ENCODE results near the gene SNX21. TPM values are rescaled to one million over a fixed set of nuclear protein-coding genes. Genes with fewer than 3 reads are reported as not detected.

SNX21 gene
- total RNA-seq, 4 donors from 2014 or later, result 159 to 236 (median 203) TPM

GRCh38 chr20:45850926-45851325, 17.3 kb downstream of the SNX21 start:
- TF ChIP-seq, protein P1, sequence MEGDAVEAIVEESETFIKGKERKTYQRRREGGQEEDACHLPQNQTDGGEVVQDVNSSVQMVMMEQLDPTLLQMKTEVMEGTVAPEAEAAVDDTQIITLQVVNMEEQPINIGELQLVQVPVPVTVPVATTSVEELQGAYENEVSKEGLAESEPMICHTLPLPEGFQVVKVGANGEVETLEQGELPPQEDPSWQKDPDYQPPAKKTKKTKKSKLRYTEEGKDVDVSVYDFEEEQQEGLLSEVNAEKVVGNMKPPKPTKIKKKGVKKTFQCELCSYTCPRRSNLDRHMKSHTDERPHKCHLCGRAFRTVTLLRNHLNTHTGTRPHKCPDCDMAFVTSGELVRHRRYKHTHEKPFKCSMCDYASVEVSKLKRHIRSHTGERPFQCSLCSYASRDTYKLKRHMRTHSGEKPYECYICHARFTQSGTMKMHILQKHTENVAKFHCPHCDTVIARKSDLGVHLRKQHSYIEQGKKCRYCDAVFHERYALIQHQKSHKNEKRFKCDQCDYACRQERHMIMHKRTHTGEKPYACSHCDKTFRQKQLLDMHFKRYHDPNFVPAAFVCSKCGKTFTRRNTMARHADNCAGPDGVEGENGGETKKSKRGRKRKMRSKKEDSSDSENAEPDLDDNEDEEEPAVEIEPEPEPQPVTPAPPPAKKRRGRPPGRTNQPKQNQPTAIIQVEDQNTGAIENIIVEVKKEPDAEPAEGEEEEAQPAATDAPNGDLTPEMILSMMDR (IDR thresholded peaks at IDR 0.05), result no peak
- no peak for TF ChIP-seq POLR2A (IDR thresholded peaks at IDR 0.05)
- 92 to 100% methylated on average over 1 of the region's 1 CpG for WGBS, 2 donors
- intact Hi-C loops (cut with DNase I; ENCODE audit: low total_unique reads), result no loop called here
- no peak overlapping the region for H3K4me3 ChIP-seq (ENCODE audit: low read depth, poor library complexity, severe bottlenecking)
- DNase-seq (ENCODE audit: low spot score in 2 of 2), result no peak

DNA sequence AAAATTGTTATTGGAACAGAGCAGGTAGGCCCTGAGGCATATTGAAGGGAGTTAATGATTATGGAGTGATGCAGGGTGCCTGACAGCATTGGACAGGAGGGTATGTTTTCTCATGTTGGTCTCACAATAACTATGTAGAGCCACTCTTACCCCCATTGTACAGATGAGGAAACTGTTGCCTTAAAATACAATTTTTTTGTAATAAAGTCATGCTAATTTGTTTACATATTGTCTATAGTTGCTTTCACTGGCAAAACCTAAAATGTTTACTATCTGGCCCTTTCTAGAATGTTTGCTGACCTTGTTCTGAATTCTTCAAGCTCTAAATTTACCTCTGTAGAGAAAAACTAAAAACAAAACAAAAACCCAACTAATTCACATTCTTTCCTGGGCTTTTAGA, 17.9 kb downstream of the SNX21 start:
- no peak overlapping the region for H3K4me3 ChIP-seq (ENCODE audit: low read depth, poor library complexity, severe bottlenecking)
- no peak for DNase-seq (ENCODE audit: low spot score in 2 of 2)
- TF ChIP-seq, protein P1 (IDR thresholded peaks at IDR 0.05), result no peak
- no peak for TF ChIP-seq POLR2A (IDR thresholded peaks at IDR 0.05)
- intact Hi-C loops (cut with DNase I; ENCODE audit: low total_unique reads), result no loop called here

- intact Hi-C loops (cut with DNase I; ENCODE audit: low total_unique reads), result no loop called here
- no peak for DNase-seq (ENCODE audit: low spot score in 2 of 2)
- H3K4me3 ChIP-seq (ENCODE audit: low read depth, poor library complexity, severe bottlenecking), result no peak overlapping the region
- WGBS, 2 donors, result 84 to 96% methylated on average over 6 of the region's 6 CpGs
- TF ChIP-seq, protein P1 (IDR thresholded peaks at IDR 0.05), result no peak
- no peak for TF ChIP-seq POLR2A (IDR thresholded peaks at IDR 0.05)
Observed at GRCh38 chr20:45852326-45852725, 18.7 kb downstream of the SNX21 start.

- no peak overlapping the region for H3K4me3 ChIP-seq (ENCODE audit: low read depth, poor library complexity, severe bottlenecking)
- DNase-seq (ENCODE audit: low spot score in 2 of 2), result no peak
- TF ChIP-seq, protein P1 (IDR thresholded peaks at IDR 0.05), result no peak
- TF ChIP-seq POLR2A (IDR thresholded peaks at IDR 0.05), result no peak
- WGBS, 2 donors, result 80 to 83% methylated on average over 2 of the region's 2 CpGs
- intact Hi-C loops (cut with DNase I; ENCODE audit: low total_unique reads), result no loop called here
Observed at GRCh38 chr20:45853484-45853883, 19.9 kb downstream of the SNX21 start.

DNA sequence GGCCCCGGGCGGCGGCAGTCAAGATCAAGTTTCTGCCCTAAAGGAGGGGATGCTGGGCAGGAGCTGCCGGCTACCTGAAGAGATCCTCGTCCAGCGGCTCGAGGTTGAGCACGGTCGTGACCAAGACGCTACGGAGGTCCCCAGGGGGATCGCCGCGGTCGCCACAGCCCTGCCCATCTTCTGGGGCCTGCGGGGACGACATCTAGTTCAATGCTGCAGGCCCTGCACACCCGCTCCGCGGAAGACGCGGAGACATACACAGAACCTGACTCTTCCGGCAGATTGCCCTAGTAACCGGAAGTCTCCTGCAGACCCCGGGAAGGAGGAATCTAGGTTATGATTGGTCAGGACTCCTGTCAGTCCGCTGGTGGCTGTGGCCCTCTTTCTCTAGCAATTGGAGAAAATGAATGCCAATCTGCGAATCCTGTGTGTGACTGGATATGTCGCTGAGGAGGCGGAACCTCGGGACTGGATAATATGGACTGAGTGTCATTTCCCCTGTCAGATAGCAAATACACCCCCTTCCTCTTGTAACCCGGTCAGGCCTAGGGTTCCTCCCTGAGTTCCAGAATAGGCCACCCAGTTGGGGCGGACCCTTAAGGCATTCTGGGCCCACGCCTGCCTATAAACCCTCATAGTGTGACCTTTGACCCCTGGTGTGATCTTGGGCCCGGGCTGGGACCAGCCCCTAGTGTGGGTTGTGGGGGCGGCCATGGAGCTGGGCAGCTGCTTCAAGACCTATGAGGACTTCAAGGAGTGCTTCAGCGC, 23.7 kb downstream of the SNX21 start, which contains the start of the genes ACOT8 and ZSWIM3:
Gene ACOT8, minus strand, starts transcription at position 279 of the 768 bp plus-strand sequence. Its CDS starts 77 bp downstream, at position 202.
Gene ZSWIM3, plus strand, starts transcription at position 501 of the 768 bp plus-strand sequence. Its CDS starts 212 bp downstream, at position 713.
- WGBS, 2 donors, result 0% methylated on average over 32 to 36 of the region's 36 CpGs
- TF ChIP-seq POLR2A (IDR thresholded peaks at IDR 0.05), result no peak
- TF ChIP-seq, protein P1 (IDR thresholded peaks at IDR 0.05), result peak in 1 of 3 donors; percentile 61
- H3K4me3 ChIP-seq (ENCODE audit: low read depth, poor library complexity, severe bottlenecking), result peak within 1 kb of the TSS; percentile 83
- intact Hi-C loops (cut with DNase I; ENCODE audit: low total_unique reads), result no loop called here
- peak; percentile 98 to 99 for DNase-seq (ENCODE audit: low spot score in 2 of 2)
